Measurements from ENCODE around the gene FIGN.
A peak's percentile ranks its signal among the peaks of the same experiment; 100 is the strongest.

Gene FIGN

DNA sequence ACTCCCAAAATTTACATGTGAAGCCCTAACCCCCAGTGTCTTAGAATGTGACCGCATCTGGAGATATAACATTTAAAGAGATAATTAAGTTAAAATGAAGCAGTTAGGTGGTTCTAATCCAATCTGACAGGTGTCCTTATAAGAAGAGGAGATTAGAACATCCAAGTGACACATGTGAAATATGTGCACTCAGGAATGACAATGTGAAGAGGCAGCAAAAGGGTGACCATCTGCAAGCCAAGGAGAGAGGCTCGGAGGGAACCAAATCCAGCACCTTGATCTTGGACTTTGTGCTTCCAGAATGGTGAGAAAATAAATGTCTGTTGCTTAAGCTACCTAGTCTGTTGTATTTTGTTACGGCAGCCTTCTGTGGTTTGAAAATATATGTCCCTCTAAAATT lies 165.4 kb downstream of the FIGN start:
- DNase-seq (ENCODE audit: low read depth, low spot score): no peak

GRCh38 chr2:163565192-163565591 lies 170.6 kb downstream of the FIGN start:
- DNase-seq (ENCODE audit: low read depth, low spot score): no peak

DNA sequence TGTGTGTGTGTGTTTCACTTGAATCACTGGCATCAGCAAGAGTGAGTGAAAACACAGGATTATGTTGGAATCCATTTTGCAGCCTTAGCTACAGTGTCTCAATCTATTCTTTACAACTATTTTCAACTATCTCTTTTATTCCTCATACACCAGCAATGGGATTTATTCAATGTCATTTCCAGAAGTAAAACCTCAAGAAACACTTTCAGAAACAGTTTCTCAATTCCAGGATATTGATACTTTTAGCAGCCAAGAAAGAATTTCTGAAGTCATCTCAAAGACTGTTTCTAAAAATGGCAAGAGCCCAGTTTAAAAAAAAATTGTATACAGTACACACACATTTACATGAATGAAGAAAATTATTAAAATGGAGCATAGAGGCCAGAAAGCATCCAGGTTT lies 171.6 kb downstream of the FIGN start:
- no peak for DNase-seq (ENCODE audit: low read depth, low spot score)

DNA sequence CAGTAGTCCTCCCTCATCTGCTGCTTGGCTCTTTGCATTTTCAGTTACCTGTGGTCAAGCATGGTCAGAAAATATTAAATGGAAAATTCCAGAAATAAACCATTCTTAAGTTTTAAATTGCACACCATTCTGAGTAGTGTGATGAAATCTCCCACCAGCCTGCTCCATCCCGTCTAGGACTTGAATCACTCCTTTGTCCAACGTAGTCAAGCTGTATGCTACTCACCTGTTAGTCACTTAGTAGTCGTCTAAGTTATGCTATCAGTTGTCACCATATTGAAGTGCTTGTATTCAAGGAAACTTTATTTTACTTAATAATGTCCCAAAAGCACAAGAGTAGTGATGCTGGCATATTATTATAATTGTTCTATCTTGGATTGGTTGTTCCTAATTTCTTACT lies 172.5 kb downstream of the FIGN start:
- no peak for DNase-seq (ENCODE audit: low read depth, low spot score)

GRCh38 chr2:163558251-163559021 lies 177.4 kb downstream of the FIGN start:
- DNase-seq (ENCODE audit: low read depth, low spot score): no peak

DNA sequence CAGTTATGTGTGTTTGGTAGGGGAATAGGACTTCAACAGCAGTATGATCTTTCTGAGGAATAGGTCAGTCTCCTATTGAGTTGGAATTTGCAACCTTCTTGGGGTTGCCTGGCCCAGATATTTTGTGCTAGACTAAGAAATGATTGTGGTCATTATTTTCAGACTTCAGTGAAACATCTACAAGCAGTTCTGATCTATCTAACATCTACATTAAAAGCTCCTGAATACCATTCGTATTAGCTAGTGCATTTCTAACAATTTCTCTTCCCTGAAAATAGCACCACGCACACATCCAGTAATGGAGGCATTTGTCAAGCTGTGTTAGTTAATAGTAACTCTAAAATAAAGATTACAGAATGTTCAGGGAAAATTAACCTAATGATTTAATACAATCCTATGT lies 179.3 kb downstream of the FIGN start:
- no peak for DNase-seq (ENCODE audit: low read depth, low spot score)

DNA sequence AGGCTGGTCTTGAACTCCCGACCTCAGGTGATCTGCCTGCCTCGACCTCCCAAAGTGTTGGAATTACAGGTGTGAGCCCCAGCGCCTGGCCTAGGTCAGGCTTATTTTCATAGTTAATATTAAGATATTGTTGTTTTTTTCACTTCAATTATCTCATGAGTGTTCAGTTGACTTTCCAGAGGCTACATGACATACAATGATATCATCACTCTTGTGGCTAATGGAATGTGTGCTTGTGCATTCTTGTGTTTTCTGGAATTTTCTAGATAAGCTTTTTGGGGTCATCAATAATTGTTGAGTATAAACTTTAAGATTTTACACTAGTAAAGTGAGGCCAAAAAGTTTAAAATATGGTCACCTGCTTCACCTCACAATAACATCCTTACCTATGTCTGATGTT lies 180.9 kb downstream of the FIGN start:
- no peak for DNase-seq (ENCODE audit: low read depth, low spot score)

DNA sequence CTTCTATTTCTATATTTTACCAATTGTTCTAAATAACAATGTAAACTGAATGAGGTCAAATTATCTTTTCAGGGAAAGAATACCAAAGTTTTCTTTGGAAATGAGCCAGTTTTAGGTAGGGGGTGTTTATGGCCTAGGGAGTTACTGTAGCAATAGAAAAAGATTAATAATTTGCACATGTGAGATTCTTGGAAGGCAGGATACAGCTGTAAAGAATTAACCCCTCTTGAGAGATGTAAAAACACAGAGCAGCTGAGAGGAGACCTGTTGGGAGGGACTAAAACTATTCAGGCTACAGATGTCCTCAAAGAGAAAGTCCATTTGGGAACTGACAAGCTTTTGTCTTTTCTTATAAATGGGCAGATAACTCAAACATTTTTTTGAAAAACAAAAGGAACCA lies 182.2 kb downstream of the FIGN start:
- DNase-seq (ENCODE audit: low read depth, low spot score): peak; percentile 74

- DNase-seq (ENCODE audit: low read depth, low spot score): no peak
These were observed 183.1 kb downstream of the FIGN start for GRCh38 chr2:163552758-163553157.

- no peak for DNase-seq (ENCODE audit: low read depth, low spot score)
These were observed 184.0 kb downstream of the FIGN start for GRCh38 chr2:163551616-163552373.

- DNase-seq (ENCODE audit: low read depth, low spot score): no peak
These were observed 186.8 kb downstream of the FIGN start for GRCh38 chr2:163548970-163549369.

Data from smooth muscle cell of the brain vasculature (primary cell).